ENCODE measurements around the gene GSDME. TPM values are rescaled to one million over a fixed set of nuclear protein-coding genes. Genes with fewer than 3 reads are reported as not detected.

GSDME gene
- polyA plus RNA-seq, 1 of the 3 experiments (the other 2 are of a cell fraction): 109 TPM

- ChIA-PET POLR2A (no interaction called here), CTCF (interaction anchor here (2.1 to 2.3 kb wide), 2 partner anchors 14 to 300 kb away, joined by 7 to 8 read pairs; no protein-coding TSS in a partner anchor)
- no peak overlapping the region for H3K27ac ChIP-seq (ENCODE audit: low read depth in 2 of 2, low read length in 1 of 2)
- TF ChIP-seq FOSL2 (IDR thresholded peaks at IDR 0.05; ENCODE audit: borderline replicate concordance, low read depth): no peak
- no peak for TF ChIP-seq FOXJ3 (CRISPR knock-in tag; IDR thresholded peaks at IDR 0.05)
- TF ChIP-seq PBX3 (IDR thresholded peaks at IDR 0.05): no peak
- TF ChIP-seq MXI1 (IDR thresholded peaks at IDR 0.05; ENCODE audit: low read depth, low read length): no peak
- no peak for TF ChIP-seq NRF1 (IDR thresholded peaks at IDR 0.05; ENCODE audit: low read depth, low read length)
- TF ChIP-seq EZH2phosphoT487 (IDR thresholded peaks at IDR 0.05; ENCODE audit: borderline replicate concordance, low read depth): no peak
- no peak for TF ChIP-seq FOXM1 (IDR thresholded peaks at IDR 0.05; ENCODE audit: low read depth)
- TF ChIP-seq RAD21 (IDR thresholded peaks at IDR 0.05; ENCODE audit: low read length): no peak
- no peak for TF ChIP-seq IRF3 (IDR thresholded peaks at IDR 0.05; ENCODE audit: low read depth, low read length)
- TF ChIP-seq TAF1 (IDR thresholded peaks at IDR 0.05; ENCODE audit: borderline replicate concordance, low read depth, low read length): no peak
- no peak for TF ChIP-seq CTCF (IDR thresholded peaks at IDR 0.05)
- no peak for TF ChIP-seq ZBTB33 (IDR thresholded peaks at IDR 0.05; ENCODE audit: borderline replicate concordance, low read depth)
- TF ChIP-seq TEAD4 (IDR thresholded peaks at IDR 0.05; ENCODE audit: borderline replicate concordance, insufficient read depth): no peak
- no peak for TF ChIP-seq RCOR1 (IDR thresholded peaks at IDR 0.05; ENCODE audit: low read length)
- no peak for TF ChIP-seq EP300 (IDR thresholded peaks at IDR 0.05; ENCODE audit: borderline replicate concordance in 1 of 2, low read depth in 1 of 2, low read length in 1 of 2)
- H3K4me2 ChIP-seq: no peak overlapping the region
- no peak for DNase-seq
- H3F3A ChIP-seq (replicated peaks; ENCODE audit: insufficient read depth): peaks cover 7% of the 10 kb centered on the region
- no peaks in the 10 kb centered on the region for H3K9me3 ChIP-seq
- 83% methylated on average over 4 of the region's 4 CpGs for WGBS (ENCODE audit: low lambda C conversion rate)
- no peaks in the 10 kb centered on the region for H3K79me2 ChIP-seq (ENCODE audit: insufficient read depth)
- H3K4me3 ChIP-seq (ENCODE audit: low read depth in 2 of 2, low read length in 1 of 2): no peak overlapping the region
- no peaks in the 10 kb centered on the region for H4K20me1 ChIP-seq (ENCODE audit: insufficient read depth)
- no peak overlapping the region for H2AFZ ChIP-seq (ENCODE audit: low read depth)
- no peak overlapping the region for H3K9ac ChIP-seq
- H3K4me1 ChIP-seq (ENCODE audit: control insufficient read depth in 1 of 2, insufficient read depth in 2 of 2, low read depth in 1 of 2, low read length in 1 of 2): no peaks in the 10 kb centered on the region
- H3K27me3 ChIP-seq (ENCODE audit: insufficient read depth): no peaks in the 10 kb centered on the region
- H3K36me3 ChIP-seq (replicated peaks in 1 of 2; ENCODE audit: control insufficient read depth in 1 of 2, insufficient read depth in 2 of 2, low read length in 1 of 2): peaks cover 52 to 53% of the 10 kb centered on the region in 2 experiments
- no peaks in the 10 kb centered on the region for H3K9me2 ChIP-seq
Observed at GRCh38 chr7:24798261-24798660, 41.0 kb upstream of the GSDME start.
